ENCODE measurements around the gene MCF2L.

MCF2L gene

DNA sequence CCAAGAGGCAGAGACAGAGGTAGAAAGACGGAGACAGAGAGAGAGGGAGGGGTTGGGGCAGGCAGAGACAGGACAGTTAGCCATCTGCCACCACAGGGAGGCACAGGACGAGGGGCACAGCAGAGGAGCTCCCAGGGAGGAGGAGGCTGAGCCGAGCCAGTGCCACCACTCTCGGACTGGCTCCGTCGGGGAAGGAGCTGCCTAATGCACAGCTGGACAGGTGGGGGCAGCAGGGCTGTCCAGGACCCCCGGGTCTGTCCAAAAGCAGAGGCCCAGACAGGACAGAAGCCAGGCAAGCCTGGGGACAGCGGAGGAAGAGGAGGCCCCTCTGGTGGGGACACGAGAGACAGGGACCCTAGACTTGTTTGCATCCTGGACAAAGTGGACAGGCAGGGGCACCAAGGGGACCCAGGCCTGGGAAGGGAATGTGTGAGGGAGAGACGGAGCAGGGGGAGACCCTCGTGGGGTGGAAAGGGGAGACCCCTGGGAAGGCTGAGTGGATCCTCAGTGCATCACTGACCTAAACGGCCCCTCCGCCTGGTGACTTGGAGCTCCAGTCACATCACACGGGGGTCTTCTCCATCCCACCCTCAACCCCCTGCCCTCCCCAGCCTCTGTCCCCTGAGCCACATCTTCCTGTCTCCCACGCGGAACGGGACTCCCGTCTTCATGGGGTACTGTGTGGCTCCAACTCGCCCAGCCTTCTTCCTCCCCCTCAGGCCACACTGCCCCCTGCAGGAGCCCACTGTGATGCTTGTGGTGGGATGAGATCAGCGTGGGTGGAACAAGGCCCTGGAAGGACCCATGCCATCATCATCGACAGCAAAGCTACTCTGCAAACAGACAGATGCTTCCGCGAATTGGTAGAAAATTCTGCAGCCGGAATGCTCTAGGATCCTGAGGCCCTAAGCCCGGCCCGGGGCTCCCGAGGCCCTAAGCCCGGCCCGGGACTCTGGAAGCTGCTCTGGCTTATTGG lies 154.5 kb downstream of the MCF2L start:
- H3K4me3 ChIP-seq (ENCODE audit: low read depth, low read length) = no peak overlapping the region
- no peak for DNase-seq (ENCODE audit: low read depth)
- TF ChIP-seq, protein P1, sequence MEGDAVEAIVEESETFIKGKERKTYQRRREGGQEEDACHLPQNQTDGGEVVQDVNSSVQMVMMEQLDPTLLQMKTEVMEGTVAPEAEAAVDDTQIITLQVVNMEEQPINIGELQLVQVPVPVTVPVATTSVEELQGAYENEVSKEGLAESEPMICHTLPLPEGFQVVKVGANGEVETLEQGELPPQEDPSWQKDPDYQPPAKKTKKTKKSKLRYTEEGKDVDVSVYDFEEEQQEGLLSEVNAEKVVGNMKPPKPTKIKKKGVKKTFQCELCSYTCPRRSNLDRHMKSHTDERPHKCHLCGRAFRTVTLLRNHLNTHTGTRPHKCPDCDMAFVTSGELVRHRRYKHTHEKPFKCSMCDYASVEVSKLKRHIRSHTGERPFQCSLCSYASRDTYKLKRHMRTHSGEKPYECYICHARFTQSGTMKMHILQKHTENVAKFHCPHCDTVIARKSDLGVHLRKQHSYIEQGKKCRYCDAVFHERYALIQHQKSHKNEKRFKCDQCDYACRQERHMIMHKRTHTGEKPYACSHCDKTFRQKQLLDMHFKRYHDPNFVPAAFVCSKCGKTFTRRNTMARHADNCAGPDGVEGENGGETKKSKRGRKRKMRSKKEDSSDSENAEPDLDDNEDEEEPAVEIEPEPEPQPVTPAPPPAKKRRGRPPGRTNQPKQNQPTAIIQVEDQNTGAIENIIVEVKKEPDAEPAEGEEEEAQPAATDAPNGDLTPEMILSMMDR (IDR thresholded peaks at IDR 0.05; ENCODE audit: control insufficient read depth, extremely low read depth, insufficient read depth) = 0 out of 2 replicates have a peak, but pooled peaks have one; percentile 15

DNA sequence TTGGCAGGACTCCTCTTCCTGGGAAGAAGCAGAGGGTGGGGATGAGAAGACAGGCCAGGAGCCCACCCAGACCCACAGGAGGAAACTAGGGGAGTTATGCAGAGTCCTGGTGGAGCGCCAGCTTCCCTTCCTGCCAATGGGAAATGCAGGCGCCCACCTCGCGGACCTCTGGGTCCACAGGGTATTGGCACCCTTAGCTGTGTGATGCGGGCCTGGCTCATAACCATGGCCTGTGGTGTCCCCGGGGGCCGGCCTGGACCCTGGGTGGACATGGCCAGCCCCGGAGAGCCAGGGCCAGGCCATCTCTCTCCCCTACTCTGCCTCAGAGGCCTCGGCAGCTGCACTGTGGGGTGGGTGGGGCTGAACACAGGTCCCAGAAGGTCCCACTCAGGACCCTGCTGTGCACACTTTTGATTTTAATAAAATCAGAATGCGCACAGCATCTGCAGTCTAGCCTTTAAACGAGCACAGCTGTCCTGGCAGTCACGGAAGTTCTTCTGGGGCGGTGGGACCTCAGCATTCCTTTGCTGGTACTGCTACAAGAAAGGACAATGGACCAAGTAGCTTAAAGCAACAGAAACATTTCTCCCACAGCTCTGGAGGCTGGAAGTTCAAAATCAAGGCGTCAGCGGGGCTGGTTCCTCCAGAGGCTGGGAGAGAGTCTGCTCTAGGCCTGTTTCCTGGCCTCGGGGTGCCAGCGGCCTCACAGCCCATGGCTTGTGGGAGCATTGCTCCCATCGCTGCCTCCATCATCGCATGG lies 155.4 kb downstream of the MCF2L start:
- DNase-seq (ENCODE audit: low read depth) = no peak
- TF ChIP-seq, protein P1 (IDR thresholded peaks at IDR 0.05; ENCODE audit: control insufficient read depth, extremely low read depth, insufficient read depth) = no peak
- no peak overlapping the region for H3K4me3 ChIP-seq (ENCODE audit: low read depth, low read length)

DNA sequence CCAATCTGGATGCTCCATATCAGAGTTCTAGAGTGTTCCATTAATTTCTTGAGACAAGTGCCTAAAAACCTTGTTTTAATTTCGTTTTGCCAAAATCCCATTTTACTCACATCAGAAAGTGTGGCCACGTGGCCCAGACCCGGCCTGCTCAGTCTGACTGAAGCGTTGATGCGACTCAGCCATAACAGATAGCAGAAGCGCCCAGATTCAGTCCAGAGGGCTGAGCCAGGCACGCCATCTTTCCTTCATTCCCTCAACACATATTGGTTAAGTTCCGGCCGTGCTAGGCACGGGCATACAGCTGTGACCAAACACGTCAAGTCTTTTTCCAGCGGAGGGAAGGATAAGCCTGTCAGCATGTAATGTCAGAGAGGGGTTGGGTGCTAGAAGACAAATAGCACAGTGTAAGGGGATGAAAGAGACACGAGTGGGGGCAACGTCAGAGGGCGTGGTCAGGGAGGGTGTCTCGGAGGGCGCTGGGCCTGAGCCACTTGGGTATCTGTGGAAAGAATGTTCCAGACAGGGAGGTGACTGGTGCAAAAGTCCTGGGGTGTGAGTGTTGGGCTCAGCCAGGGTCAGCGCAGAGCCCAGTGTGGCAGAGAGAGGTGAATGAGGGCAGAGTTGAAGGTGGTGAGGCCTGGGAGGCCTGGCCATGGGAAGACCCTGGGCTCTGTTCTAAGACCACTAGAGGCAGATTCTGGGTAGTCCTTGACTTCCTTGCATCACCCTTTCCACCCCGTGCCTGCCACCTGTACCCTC lies 156.7 kb downstream of the MCF2L start:
- no peak overlapping the region for H3K4me3 ChIP-seq (ENCODE audit: low read depth, low read length)
- DNase-seq (ENCODE audit: low read depth) = no peak
- TF ChIP-seq, protein P1 (IDR thresholded peaks at IDR 0.05; ENCODE audit: control insufficient read depth, extremely low read depth, insufficient read depth) = no peak

DNA sequence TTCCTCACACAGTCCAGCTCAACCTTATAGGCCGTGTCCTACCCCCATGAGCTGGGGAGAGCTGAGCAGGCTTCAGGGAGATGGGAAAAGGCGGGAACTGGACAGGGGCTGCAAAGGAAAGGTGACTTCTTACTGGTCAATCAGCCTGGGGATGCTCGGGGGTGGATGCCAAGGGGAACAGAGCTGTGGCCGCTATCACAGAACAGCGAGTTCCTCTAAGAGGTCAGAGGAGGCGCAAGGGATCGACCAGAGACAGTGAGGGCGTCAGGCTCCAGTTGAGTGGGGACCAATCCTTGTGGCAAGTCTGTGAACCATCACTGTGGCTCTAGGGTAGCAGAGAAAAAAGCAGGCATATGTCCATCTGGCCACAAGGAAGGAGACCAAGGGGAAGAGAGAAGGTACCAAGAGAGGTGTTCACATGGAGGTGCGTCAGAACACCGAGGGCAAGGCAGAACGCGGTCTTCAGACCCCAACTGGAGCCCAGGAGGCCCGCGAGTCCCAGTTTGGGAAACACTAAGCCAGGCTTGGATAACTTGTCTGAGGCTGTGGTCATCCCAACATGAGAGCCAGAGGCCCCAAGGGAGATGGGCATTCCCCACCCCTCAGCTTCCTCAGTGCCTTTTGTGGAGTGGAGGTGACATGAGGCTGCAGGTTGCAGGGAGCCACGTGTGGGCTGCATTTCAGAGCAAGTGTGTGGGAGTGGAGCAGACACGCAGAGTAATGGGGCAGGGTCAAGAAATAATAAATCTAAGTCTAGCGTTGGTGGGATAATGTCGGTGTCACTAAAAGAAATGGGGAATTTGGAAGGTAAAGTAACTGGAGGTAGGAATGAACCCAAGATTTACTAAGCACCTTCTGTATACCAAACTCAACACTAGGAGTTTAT lies 157.5 kb downstream of the MCF2L start:
- no peak overlapping the region for H3K4me3 ChIP-seq (ENCODE audit: low read depth, low read length)
- DNase-seq (ENCODE audit: low read depth) = no peak
- TF ChIP-seq, protein P1 (IDR thresholded peaks at IDR 0.05; ENCODE audit: control insufficient read depth, extremely low read depth, insufficient read depth) = no peak

DNA sequence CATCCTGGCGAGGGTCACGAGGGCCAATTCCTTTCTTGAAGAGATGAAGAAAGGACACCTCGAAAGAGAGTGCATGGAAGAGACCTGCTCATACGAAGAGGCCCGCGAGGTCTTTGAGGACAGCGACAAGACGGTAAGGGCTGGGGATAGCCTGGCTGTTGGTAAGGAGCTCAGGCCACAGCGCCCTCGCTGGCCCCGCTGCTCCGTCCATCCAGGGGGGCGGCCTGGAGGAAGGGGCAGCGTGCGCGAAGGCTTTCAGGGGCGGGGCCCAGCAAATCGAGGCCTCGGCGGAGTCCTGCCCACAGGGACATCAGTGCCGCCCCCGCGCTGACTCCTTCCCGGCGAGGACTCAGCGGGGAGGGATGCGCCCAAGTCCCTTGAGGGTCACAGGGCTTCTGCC lies 160.5 kb downstream of the MCF2L start:
- TF ChIP-seq, protein P1 (IDR thresholded peaks at IDR 0.05; ENCODE audit: control insufficient read depth, extremely low read depth, insufficient read depth) = no peak

More for the DNA sequence above, 160.5 kb downstream of the MCF2L start:
- no peak overlapping the region for H3K4me3 ChIP-seq (ENCODE audit: low read depth, low read length)
- DNase-seq (ENCODE audit: low read depth) = no peak
